ENCODE measurements around the gene AMPD3. TPM values are rescaled to one million over a fixed set of nuclear protein-coding genes. Genes with fewer than 3 reads are reported as not detected.

Gene AMPD3
- polyA plus RNA-seq, 1 donor from 2014 or later: 30.7 TPM

DNA sequence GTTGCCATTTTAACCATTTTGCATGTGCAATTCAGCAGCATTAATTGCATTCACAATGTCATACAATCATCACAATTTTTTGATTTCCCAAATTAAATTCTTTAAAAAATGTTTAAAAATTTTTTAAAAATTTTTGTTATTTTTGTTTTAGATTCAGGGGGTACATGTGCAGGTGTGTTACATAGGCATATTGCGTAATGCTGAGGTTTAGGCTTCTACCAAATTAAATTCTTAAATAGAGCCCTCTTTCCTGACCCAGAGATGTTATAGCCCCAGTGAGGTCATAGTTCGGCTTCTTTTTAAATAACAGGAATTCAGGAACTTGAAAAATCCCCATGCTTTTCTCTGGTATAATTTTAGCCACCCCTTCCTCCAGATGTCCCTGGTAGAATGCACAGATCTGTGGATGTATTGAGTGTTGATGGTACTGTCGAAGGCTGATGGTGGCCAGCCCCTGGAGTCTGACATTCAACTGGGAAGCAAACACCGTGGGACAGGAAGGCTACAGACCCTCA is 11.3 kb upstream of the AMPD3 start:
- Mint-ChIP-seq H3K27me3 (no peaks in the 10 kb centered on the region), H3K36me3 (peaks cover 2% of the 10 kb centered on the region), H3K9me3 (no peaks in the 10 kb centered on the region), H3K4me3 (no peak overlapping the region), H3K4me1 (peaks cover 15 to 32% (median 26%) of the 10 kb centered on the region in 3 donors), H3K27ac (no peak overlapping the region)

DNA sequence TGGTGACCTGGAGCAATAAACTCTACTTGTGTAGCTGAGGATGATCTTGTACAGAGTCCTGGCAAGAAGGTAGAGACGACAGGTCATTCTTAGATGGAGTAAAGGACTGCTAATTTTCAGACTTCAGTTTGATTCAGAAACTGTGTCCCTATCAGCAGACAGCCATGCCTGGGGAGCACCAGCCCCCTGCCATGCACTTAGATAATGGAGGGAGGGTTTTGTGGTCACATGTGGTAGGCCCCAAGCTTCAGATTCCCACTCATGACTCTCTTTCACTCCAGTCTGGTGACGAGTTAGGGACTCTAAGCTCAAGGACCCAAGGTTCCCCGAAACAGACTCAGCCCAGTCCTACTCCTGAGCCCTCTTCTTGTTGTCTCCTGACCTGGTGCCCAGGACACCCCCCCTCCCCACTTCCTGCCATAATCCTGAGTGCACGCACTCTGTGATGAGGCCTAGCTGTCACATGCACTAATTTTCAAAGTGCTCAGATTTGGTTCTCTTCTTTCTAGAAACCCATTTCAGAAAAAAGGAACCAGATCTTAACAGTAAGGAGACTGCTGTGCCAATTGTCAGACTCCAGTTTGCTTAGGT is 10.2 kb upstream of the AMPD3 start:
- H3K36me3 Mint-ChIP-seq: peaks cover 2% of the 10 kb centered on the region
- peak overlapping the region in 2 of 3 donors; percentile 81 to 82 for H3K27ac Mint-ChIP-seq
- peak overlapping the region in 2 of 4 donors; percentile 39 to 40 for H3K4me3 Mint-ChIP-seq

DNA sequence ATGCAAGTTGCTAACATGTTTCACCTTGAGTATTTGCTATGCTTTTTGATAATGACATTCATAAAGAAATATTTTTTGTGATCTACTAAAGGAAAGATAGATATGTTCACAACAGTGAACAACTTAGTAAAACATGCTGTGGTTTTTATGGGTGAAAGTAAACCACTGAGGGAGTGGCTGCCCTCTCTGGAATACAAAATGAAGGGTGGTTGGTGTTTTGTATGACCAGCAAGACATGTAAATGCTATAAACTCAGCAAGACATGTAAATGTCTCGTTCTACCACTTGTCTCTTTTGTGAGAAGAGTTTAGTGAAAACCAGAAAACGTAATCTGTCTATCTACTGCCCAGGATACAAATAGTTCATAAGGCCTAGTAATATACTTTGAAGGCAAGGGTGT is 7.6 kb upstream of the AMPD3 start:
- H3K27ac Mint-ChIP-seq: no peak overlapping the region
- H3K9me3 Mint-ChIP-seq: no peaks in the 10 kb centered on the region
- H3K27me3 Mint-ChIP-seq: no peaks in the 10 kb centered on the region
- peaks cover 2% of the 10 kb centered on the region for H3K36me3 Mint-ChIP-seq
- peak overlapping the region in 1 of 4 donors; percentile 60 for H3K4me3 Mint-ChIP-seq
- H3K4me1 Mint-ChIP-seq: peaks cover 22 to 40% (median 27%) of the 10 kb centered on the region in 3 donors

More for the DNA sequence above, 10.2 kb upstream of the AMPD3 start:
- Mint-ChIP-seq H3K27me3 (no peaks in the 10 kb centered on the region), H3K4me1 (peaks cover 19 to 38% (median 25%) of the 10 kb centered on the region in 3 donors), H3K9me3 (no peaks in the 10 kb centered on the region)

DNA sequence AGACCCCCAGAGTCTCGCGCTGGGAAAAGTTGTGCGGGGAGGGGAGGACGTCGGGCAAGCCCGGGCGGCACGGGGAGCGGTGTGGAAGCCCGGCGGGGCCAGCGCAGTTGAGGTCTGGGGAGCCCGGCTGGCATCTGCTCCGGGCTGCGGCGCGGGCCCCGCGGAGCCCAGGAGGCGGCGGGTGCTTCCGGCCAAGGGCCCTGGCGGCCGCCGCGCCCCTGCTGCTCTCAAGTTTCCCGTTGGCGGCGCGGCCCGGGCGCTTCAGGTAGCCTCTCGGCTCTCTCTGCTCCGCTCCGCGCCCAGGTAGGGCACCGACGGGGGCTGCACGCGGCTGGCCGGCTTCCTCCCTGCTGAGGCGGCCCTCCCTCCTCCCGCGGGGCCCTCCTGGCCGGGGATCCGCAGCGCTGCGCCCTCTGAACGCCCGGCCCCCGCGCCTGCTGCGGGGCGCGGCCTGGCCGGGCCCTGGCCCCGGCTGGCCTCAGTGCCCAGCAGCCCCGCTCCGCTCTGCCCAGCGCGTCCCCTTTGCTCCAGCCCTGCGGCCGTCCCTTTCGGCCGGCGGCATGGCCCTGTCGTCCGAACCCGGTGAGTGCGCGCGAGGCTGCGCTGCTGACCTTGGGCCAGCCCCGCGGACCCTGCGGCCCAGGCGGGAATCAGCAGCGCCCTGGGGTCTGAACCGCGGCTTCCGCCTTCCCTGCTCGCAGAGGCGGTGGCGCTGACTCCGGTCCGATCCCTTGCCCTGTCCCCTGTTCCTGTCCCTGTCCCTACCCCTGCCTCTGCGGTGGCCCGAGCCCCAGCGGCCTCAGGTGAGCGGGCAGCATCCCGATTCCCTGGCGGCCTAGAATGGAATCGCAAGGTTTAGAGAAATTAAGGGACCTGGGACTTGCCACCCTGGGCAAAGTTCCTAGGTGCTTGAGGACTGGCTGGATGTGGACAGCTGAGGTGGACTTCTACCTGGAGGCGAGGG is 4.3 kb upstream of the AMPD3 start:
- Mint-ChIP-seq H3K27ac (peak overlapping the region; percentile 90 to 96 (median 93)), H3K4me3 (peak overlapping the region; percentile 88 to 96 (median 94)), H3K9me3 (no peaks in the 10 kb centered on the region), H3K27me3 (no peaks in the 10 kb centered on the region), H3K4me1 (peaks cover 35 to 46% (median 37%) of the 10 kb centered on the region in 3 donors), H3K36me3 (no peaks in the 10 kb centered on the region)

DNA sequence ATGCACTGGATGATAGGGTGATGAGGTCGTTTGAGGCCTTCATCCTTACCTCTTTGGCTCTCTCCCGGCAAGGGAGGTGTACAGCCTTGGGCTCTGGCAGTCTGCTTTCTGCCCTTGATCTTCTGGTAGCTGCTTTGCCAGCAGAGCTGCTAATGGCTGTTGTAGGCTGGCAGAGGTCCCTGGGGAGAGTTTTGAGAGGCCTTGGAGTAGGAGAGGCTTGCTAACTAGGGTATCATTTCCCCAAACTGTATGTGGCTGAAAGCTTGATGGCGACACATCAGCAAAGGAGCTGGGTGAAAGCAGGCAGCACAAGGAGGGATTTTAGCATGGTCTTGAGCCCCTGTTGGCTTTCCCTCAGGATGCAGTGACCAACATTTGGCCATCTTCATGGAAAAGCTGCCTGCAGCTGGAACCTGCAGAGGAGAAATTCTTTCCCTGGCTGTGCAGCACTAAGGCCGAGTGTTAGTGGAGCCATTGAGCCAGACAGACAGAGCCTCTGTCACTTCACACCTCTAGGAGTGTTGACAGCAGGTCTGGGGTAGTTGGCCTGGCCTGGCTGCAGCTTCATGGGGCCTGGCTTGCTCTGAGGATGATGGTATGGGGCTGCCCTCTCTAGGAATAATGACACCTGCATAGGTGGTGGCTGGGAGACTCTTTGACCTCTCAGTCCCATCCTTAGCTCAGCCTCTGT is 3.5 kb upstream of the AMPD3 start:
- H3K27me3 Mint-ChIP-seq: no peaks in the 10 kb centered on the region
- peak overlapping the region; percentile 88 to 96 (median 92) for H3K4me3 Mint-ChIP-seq
- no peaks in the 10 kb centered on the region for H3K9me3 Mint-ChIP-seq
- H3K4me1 Mint-ChIP-seq: peaks cover 41 to 51% (median 41%) of the 10 kb centered on the region in 3 donors
- H3K27ac Mint-ChIP-seq: peak overlapping the region; percentile 90 to 94 (median 91)
- no peaks in the 10 kb centered on the region for H3K36me3 Mint-ChIP-seq

DNA sequence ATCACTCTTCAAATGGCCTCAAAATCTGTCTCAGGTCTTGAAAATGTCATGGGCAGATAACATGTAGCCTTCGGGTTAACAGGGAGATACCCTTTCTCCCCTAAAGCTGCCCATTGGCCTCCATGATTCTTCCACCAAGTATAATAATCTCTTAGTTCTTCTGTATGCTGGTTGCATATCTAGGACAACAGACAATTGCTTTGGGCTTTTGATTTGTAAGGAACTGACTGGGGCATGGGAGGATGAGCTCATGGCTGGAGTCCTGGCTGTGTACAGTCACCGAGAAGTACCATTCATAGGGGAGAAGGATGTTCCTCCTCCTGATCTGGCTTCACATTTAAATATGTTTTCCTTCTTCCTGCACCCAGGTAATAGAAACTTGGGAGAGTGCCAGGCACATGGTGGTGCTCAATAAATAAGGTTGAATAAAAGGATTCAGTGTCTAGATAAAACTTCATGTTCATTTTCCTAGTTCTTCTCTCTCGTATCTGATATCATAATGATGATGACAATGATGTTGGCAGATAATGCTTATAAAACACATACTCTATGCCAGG is 2.8 kb upstream of the AMPD3 start:
- Mint-ChIP-seq H3K4me1 (peaks cover 44 to 53% (median 44%) of the 10 kb centered on the region in 3 donors), H3K27ac (peak overlapping the region in 2 of 3 donors; percentile 90 to 94), H3K9me3 (no peaks in the 10 kb centered on the region), H3K27me3 (no peaks in the 10 kb centered on the region), H3K4me3 (peak overlapping the region; percentile 67 to 96 (median 91)), H3K36me3 (no peaks in the 10 kb centered on the region)

DNA sequence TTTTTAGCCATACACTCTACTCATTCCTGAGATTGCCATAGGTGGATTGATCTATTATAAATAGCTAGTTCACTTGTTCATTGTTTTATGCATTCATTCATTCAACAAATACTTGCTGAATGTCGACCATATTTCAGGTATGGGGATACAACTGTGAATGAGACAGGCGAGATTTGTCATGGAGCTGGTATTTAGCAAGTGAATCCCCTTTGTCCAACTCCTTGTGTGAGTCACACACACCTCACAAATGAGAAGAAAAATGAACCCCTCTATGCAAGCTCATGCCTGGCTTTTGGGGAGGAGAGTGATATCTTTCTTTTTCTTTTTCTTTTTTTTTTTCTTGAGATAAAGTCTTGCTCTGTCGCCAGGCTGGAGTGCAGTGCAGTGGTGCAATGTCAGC is 1.8 kb upstream of the AMPD3 start:
- peaks cover 45 to 57% (median 46%) of the 10 kb centered on the region in 3 donors for H3K4me1 Mint-ChIP-seq
- H3K27ac Mint-ChIP-seq: peak overlapping the region in 1 of 3 donors; percentile 90
- H3K36me3 Mint-ChIP-seq: no peaks in the 10 kb centered on the region
- peak overlapping the region in 1 of 4 donors; percentile 94 for H3K4me3 Mint-ChIP-seq
- H3K27me3 Mint-ChIP-seq: no peaks in the 10 kb centered on the region
- no peaks in the 10 kb centered on the region for H3K9me3 Mint-ChIP-seq

DNA sequence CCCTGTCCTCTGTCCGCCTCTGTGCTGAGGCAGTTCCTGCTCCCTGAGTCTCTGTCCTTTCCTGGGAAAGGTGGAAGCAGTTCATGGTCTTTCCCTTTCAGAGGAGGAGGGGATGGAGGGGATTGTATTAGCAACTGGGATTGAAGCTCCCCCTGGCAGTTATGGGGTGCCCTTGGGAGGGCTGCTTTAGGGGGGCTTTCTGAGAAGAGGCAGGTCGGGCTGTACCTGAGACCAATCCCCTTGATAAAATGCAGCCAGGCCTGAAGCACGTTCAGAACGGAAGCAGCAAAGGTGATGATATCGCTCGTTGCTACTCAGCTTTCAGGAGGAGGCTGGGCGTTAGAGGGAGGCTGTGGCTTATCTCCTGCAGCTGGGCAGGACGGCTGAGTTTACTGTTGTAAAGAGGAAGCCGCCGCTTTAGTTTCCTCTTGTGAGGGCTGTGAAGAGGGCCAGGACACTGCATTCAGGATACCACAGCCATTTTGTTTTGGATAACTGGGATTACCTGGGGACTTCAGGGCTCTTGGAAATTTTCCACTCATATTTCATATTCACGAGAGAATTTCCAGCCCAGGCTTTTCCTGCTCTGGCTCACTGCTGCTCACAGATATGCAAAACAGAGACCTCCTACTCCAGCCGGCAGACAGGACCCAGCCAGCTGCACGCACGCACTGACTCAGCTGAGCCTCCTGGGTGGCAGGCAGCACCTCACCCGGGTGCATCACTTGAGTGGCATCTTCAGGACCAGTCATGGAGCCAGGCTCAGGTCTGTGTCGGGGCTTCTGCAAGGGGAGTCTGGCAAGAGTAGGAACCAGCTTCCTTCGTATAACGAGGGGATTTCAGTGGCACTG is 798 bp downstream of the AMPD3 start:
- Mint-ChIP-seq H3K4me3 (peak overlapping the region; percentile 91 to 98 (median 96)), H3K36me3 (peaks cover 1% of the 10 kb centered on the region), H3K27me3 (no peaks in the 10 kb centered on the region)

DNA sequence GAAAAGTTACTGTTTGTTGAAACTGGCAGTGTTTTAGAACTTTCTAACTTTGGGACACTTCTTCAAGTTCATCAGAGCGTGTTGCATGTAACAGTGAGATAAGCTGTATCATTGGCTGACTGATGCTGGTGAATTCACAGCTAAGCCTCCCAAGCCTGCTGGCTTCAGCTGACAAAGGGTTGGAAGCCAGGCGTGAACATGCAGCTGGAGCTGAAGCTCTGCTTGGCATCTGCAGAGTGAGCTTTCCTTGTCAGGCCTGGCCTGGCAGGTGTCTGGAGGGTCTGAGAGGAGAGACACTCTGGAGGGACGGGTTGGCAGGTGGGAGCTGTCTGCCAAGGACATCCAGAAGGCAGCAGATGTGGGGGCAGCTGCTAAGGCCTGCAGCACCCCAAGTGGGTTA is 1.5 kb downstream of the AMPD3 start:
- Mint-ChIP-seq H3K4me3 (peak overlapping the region; percentile 91 to 98 (median 96)), H3K4me1 (peaks cover 55 to 62% (median 57%) of the 10 kb centered on the region in 3 donors), H3K27me3 (no peaks in the 10 kb centered on the region), H3K27ac (peak overlapping the region; percentile 90 to 98 (median 97)), H3K36me3 (peaks cover 2% of the 10 kb centered on the region), H3K9me3 (no peaks in the 10 kb centered on the region)

More for the DNA sequence above, 798 bp downstream of the AMPD3 start:
- no peaks in the 10 kb centered on the region for H3K9me3 Mint-ChIP-seq
- peaks cover 58 to 66% (median 60%) of the 10 kb centered on the region in 3 donors for H3K4me1 Mint-ChIP-seq
- peak overlapping the region; percentile 90 to 98 (median 97) for H3K27ac Mint-ChIP-seq

DNA sequence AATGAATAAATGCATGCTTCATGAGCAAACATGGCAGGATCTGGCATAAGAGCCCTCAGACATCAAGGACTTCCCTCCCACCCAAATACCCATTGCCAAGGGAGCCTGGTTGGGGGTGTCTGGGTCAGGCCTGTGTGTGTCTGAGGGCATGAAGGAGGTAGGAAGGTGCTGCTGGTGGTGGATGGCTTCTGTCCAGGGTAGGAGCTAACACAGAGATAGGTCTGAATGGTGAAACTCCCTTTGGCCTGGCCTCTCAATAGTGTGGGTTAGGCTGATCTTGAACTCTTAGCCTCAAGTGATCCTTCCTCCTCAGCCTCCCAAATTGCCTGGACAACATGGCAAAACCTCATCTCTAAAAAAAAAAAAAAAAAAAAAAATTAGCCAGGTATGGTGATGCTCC is 2.8 kb downstream of the AMPD3 start:
- Mint-ChIP-seq H3K9me3 (no peaks in the 10 kb centered on the region), H3K4me1 (peaks cover 43 to 53% (median 47%) of the 10 kb centered on the region in 3 donors), H3K4me3 (peak overlapping the region; percentile 91 to 98 (median 96)), H3K27ac (peak overlapping the region; percentile 97 to 98 (median 98)), H3K36me3 (peaks cover 2% of the 10 kb centered on the region), H3K27me3 (no peaks in the 10 kb centered on the region)

DNA sequence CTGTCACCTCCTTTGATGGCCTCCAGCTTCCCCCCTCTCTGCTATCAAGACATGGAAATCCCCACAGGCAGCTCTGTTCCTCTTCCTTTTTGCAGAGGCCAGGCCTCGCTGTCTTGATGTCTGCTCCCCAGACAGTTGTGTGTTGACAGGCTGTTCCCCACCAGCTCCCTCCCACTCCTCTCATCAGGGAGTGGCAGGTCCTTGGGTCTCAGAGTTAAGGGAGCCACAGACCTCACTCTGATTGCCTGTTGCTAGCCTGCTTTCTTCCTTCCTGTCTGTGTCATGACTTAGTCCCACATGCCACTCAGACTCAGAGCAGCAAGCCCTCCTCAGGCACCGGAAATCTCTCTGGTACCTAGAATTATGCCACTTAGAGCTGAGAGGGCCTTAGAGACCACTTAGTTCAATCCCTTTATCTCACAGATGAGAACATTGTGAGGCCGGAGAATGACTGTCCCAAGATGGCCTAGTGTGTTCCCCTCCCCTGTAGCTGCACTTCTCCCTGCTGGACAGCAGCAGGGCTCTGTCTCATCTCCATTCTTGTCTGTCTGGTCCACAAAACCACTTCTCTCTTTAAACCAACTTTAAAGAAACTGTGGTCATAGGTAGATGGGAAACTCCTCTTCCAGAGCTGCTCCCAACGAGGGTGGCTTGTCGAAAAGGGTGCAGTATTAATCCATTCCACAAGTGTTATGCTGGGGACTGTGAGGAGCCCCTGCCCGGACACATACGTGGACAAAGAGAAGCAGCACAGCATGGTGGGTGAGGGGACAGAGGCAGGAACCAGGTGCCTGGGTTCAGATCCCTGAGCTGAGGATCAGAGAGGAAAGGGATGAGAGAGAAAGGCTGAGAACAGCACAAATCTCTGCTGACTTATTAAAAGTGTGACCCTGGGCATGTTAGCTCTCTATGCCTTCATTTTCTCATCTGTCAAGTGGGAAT is 4.2 kb downstream of the AMPD3 start:
- H3K9me3 Mint-ChIP-seq: no peaks in the 10 kb centered on the region
- peaks cover 2% of the 10 kb centered on the region for H3K36me3 Mint-ChIP-seq
- peak overlapping the region; percentile 97 to 98 (median 98) for H3K27ac Mint-ChIP-seq
- peaks cover 37 to 49% (median 40%) of the 10 kb centered on the region in 3 donors for H3K4me1 Mint-ChIP-seq
- H3K27me3 Mint-ChIP-seq: no peaks in the 10 kb centered on the region
- H3K4me3 Mint-ChIP-seq: peak overlapping the region; percentile 78 to 98 (median 92)

DNA sequence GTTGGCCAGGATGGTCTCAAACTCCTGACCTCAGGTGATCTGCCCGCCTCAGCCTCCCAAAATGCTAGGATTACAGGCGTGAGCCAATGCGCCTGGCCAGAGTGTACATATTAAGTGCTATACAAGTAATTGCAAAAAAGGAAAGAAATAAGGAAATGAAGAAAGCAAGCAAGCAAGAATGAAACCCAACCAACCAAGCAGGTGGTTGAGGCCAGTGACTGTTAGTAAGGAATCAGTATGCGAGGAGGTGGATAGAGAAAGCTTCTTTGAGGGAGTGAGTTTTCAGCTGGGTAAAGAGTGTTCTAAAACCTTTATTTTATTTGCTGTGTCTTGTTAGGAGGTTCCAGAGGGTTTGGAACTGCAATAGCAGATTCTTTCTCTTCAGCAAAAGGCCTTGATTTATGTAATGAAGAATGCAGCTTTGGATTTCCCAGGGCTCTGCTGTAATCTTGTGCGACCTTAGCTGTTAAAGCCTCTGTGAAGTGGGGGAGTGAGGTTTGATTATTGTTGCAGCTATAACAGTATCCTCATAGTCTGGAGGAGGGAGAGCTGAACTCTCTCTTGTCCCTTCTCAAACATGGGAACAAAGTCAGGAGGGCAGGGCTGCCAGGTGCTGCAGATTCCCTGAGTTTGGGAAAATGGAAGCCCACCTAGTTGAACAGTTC is 5.7 kb downstream of the AMPD3 start:
- peak overlapping the region; percentile 6 to 83 (median 23) for H3K4me3 Mint-ChIP-seq

More for the DNA sequence above, 5.7 kb downstream of the AMPD3 start:
- H3K9me3 Mint-ChIP-seq: no peaks in the 10 kb centered on the region
- peaks cover 34 to 43% (median 39%) of the 10 kb centered on the region in 3 donors for H3K4me1 Mint-ChIP-seq
- peak overlapping the region; percentile 49 to 91 (median 77) for H3K27ac Mint-ChIP-seq
- H3K27me3 Mint-ChIP-seq: no peaks in the 10 kb centered on the region
- H3K36me3 Mint-ChIP-seq: peaks cover 2% of the 10 kb centered on the region

Data from IgD-negative memory B cell (primary cell).